Measurements from ENCODE around the gene FOXC1. TPM values are rescaled to one million over a fixed set of nuclear protein-coding genes. Genes with fewer than 3 reads are reported as not detected.

FOXC1 gene
- total RNA-seq, 4 donors from 2014 or later = 8.7 to 19.7 (median 16.8) TPM

- Histone ChIP-seq H3K36me3 (no peaks in the 10 kb centered on the region), H3K9me3 (no peaks in the 10 kb centered on the region), H3K27me3 (peaks cover 11 to 85% (median 39%) of the 10 kb centered on the region in 4 donors), H3K4me3 (no peak overlapping the region), H3K4me1 (peaks cover 21 to 53% (median 47%) of the 10 kb centered on the region in 4 donors), H3K27ac (replicated peaks in 1 of 4) (no peak overlapping the region)
- 63% methylated on average over 26 of the region's 26 CpGs for WGBS
- DNase-seq (ENCODE audit: extremely low spot score) = no peak
- TF ChIP-seq POLR2A (IDR thresholded peaks at IDR 0.05; ENCODE audit: low read depth) (no peak), POLR2AphosphoS5 (IDR thresholded peaks at IDR 0.05) (no peak), CTCF (IDR thresholded peaks at IDR 0.05) (no peak), EP300 (IDR thresholded peaks at IDR 0.05) (no peak)
- intact Hi-C loops (cut with DNase I) = loop anchor here (2.0 to 5.0 kb wide), 4 partner anchors 499 to 1086 kb away; no protein-coding TSS in a partner anchor
These were observed 3.6 kb upstream of the FOXC1 start for GRCh38 chr6:1605893-1606779.

- H3K27me3 ChIP-seq = peaks cover 11 to 83% (median 41%) of the 10 kb centered on the region in 4 donors
- TF ChIP-seq POLR2AphosphoS5 (IDR thresholded peaks at IDR 0.05) (no peak), POLR2A (IDR thresholded peaks at IDR 0.05; ENCODE audit: low read depth) (no peak), CTCF (IDR thresholded peaks at IDR 0.05) (no peak), EP300 (IDR thresholded peaks at IDR 0.05) (no peak)
- peaks cover 21 to 59% (median 53%) of the 10 kb centered on the region in 4 donors for H3K4me1 ChIP-seq
- DNase-seq (ENCODE audit: extremely low spot score) = no peak
- H3K27ac ChIP-seq (replicated peaks in 1 of 4) = no peak overlapping the region
- intact Hi-C loops (cut with DNase I) = loop anchor here (5.0 kb wide), 1 partner anchor 1085 kb away; no protein-coding TSS in a partner anchor
- no peaks in the 10 kb centered on the region for H3K36me3 ChIP-seq
- WGBS = 55% methylated on average over 19 of the region's 22 CpGs
- H3K4me3 ChIP-seq = no peak overlapping the region
- no peaks in the 10 kb centered on the region for H3K9me3 ChIP-seq
These were observed 2.8 kb upstream of the FOXC1 start for GRCh38 chr6:1606780-1607515.

GRCh38 chr6:1607516-1608221 is 2.0 kb upstream of the FOXC1 start:
- no peak for DNase-seq (ENCODE audit: extremely low spot score)
- no peak overlapping the region for H3K27ac ChIP-seq (replicated peaks in 1 of 4)
- H3K4me1 ChIP-seq = peaks cover 21 to 65% (median 59%) of the 10 kb centered on the region in 4 donors
- no peaks in the 10 kb centered on the region for H3K9me3 ChIP-seq
- intact Hi-C loops (cut with DNase I) = loop anchor here (5.0 kb wide), 1 partner anchor 1085 kb away; no protein-coding TSS in a partner anchor
- peak overlapping the region in 1 of 4 donors; percentile 5 for H3K4me3 ChIP-seq
- no peaks in the 10 kb centered on the region for H3K36me3 ChIP-seq
- no peak for TF ChIP-seq CTCF (IDR thresholded peaks at IDR 0.05)
- TF ChIP-seq EP300 (IDR thresholded peaks at IDR 0.05) = no peak
- TF ChIP-seq POLR2A (IDR thresholded peaks at IDR 0.05; ENCODE audit: low read depth) = no peak
- TF ChIP-seq POLR2AphosphoS5 (IDR thresholded peaks at IDR 0.05) = no peak
- WGBS = 73% methylated on average over 23 of the region's 32 CpGs
- H3K27me3 ChIP-seq = peaks cover 11 to 83% (median 41%) of the 10 kb centered on the region in 4 donors

- Histone ChIP-seq H3K27ac (replicated peaks in 1 of 4) (peak overlapping the region; percentile 90 to 98 (median 96)), H3K4me3 (peak overlapping the region; percentile 67 to 88 (median 76)), H3K36me3 (no peaks in the 10 kb centered on the region), H3K9me3 (no peaks in the 10 kb centered on the region), H3K27me3 (peaks cover 11 to 84% (median 42%) of the 10 kb centered on the region in 4 donors), H3K4me1 (peaks cover 24 to 71% (median 61%) of the 10 kb centered on the region in 4 donors)
- TF ChIP-seq POLR2A (IDR thresholded peaks at IDR 0.05; ENCODE audit: low read depth) (no peak), EP300 (IDR thresholded peaks at IDR 0.05) (no peak), POLR2AphosphoS5 (IDR thresholded peaks at IDR 0.05) (peak; percentile 4 to 7), CTCF (IDR thresholded peaks at IDR 0.05) (no peak)
- DNase-seq (ENCODE audit: extremely low spot score) = no peak
- 35% methylated on average over 44 of the region's 59 CpGs for WGBS
- intact Hi-C loops (cut with DNase I) = loop anchor here (5.0 kb wide), 1 partner anchor 1084 kb away; no protein-coding TSS in a partner anchor
These were observed 1.3 kb upstream of the FOXC1 start for GRCh38 chr6:1608222-1609040.
